Trophoblast cell (in vitro differentiated cells and primary cell): ENCODE measurements around the gene UVRAG.

ENCODE experiments used
- DNase-seq, 2 donors: peaks; one replicate each; pipeline ENCODE4 v3.0.0-alpha.2; 2016
- H2AFZ ChIP-seq: 2 replicates; pipeline ENCODE4 v1.6.1; 2013; ENCODE audit warnings: low read length, moderate library complexity, mild to moderate bottlenecking; ENCODE audit not compliant: insufficient read depth, poor library complexity
- H2AK5ac ChIP-seq: 2 replicates; pipeline ENCODE4 v1.6.1; 2013; ENCODE audit warnings: mild to moderate bottlenecking, low read length
- H2BK120ac ChIP-seq: 2 replicates; pipeline ENCODE4 v1.6.1; 2013; ENCODE audit warnings: low read length, mild to moderate bottlenecking, moderate library complexity; ENCODE audit not compliant: insufficient read depth, poor library complexity
- H2BK12ac ChIP-seq: 2 replicates; pipeline ENCODE4 v1.6.1; 2013; ENCODE audit warnings: mild to moderate bottlenecking, low read length, moderate library complexity
- H2BK5ac ChIP-seq: 2 replicates; pipeline ENCODE4 v1.6.1; 2013; ENCODE audit warnings: low read length, low read depth, moderate library complexity, mild to moderate bottlenecking; ENCODE audit not compliant: poor library complexity
- H3K14ac ChIP-seq: 2 replicates; pipeline ENCODE4 v1.6.1; 2013; ENCODE audit warnings: mild to moderate bottlenecking, low read length
- H3K18ac ChIP-seq: 2 replicates; pipeline ENCODE4 v1.6.1; 2013; ENCODE audit warnings: mild to moderate bottlenecking, low read length
- H3K23ac ChIP-seq: 2 replicates; pipeline ENCODE4 v1.6.1; 2013; ENCODE audit warnings: low read length
- H3K27ac ChIP-seq: 2 replicates; pipeline ENCODE4 v1.5.1; 2013; ENCODE audit warnings: low read depth, mild to moderate bottlenecking, inconsistent platforms, low read length, moderate library complexity
- H3K27me3 ChIP-seq: 2 replicates; pipeline ENCODE4 v1.6.1; 2013; ENCODE audit warnings: inconsistent platforms, mild to moderate bottlenecking, low read length, moderate library complexity; ENCODE audit not compliant: insufficient read depth
- H3K36me3 ChIP-seq, 2 experiments: 1 replicate in 1 of 2; 2 replicates in 1 of 2; pipeline ENCODE4 v1.6.1; 2013; ENCODE audit warnings: low read length in 2 of 2, mild to moderate bottlenecking in 2 of 2, moderate library complexity in 1 of 2; ENCODE audit not compliant: insufficient read depth in 2 of 2, control insufficient read depth in 1 of 2
- H3K4ac ChIP-seq: 2 replicates; pipeline ENCODE4 v1.6.1; 2013; ENCODE audit warnings: low read depth, mild to moderate bottlenecking, low read length, moderate library complexity
- H3K4me1 ChIP-seq, 2 experiments: 1 replicate in 1 of 2; 2 replicates in 1 of 2; pipeline ENCODE4 v1.6.1; 2013; ENCODE audit warnings: low read length in 2 of 2, mild to moderate bottlenecking in 2 of 2, moderate library complexity in 1 of 2; ENCODE audit not compliant: insufficient read depth in 2 of 2, control insufficient read depth in 1 of 2
- H3K4me2 ChIP-seq: 2 replicates; pipeline ENCODE4 v1.6.1; 2013; ENCODE audit warnings: inconsistent platforms, mild to moderate bottlenecking, low read length, moderate library complexity
- H3K4me3 ChIP-seq: 2 replicates; pipeline ENCODE4 v1.5.1; 2013; ENCODE audit warnings: mild to moderate bottlenecking, low read depth, low read length, inconsistent platforms
- H3K79me1 ChIP-seq: one replicate; pipeline ENCODE4 v1.6.1; 2013; ENCODE audit warnings: low read length
- H3K79me2 ChIP-seq: 2 replicates; pipeline ENCODE4 v1.6.1; 2013; ENCODE audit warnings: low read length, mild to moderate bottlenecking; ENCODE audit not compliant: control insufficient read depth, insufficient read depth, poor library complexity
- H3K9ac ChIP-seq: 2 replicates; pipeline ENCODE4 v1.6.1; 2013; ENCODE audit warnings: mild to moderate bottlenecking, low read length
- H3K9me3 ChIP-seq: 2 replicates; pipeline ENCODE4 v1.6.1; 2013; ENCODE audit warnings: low read depth, mild to moderate bottlenecking, control low read depth, inconsistent platforms, low read length; ENCODE audit not compliant: insufficient read depth
- H4K12ac ChIP-seq: 2 replicates; pipeline ENCODE4 v1.6.1; 2013; ENCODE audit warnings: low read depth, mild to moderate bottlenecking, low read length, moderate library complexity
- H4K8ac ChIP-seq: 2 replicates; pipeline ENCODE4 v1.6.1; 2013; ENCODE audit warnings: low read depth, mild to moderate bottlenecking, low read length, moderate library complexity
- H4K91ac ChIP-seq: one replicate; pipeline ENCODE4 v1.6.1; 2013; ENCODE audit warnings: low read depth, mild to moderate bottlenecking, low read length, moderate library complexity
- WGBS: extraction: QIAGEN DNeasy Blood & Tissue Kit; methylation state at CpG from one replicate; pipeline ENCODE4 v1.1.7; 2013; ENCODE audit warnings: missing lambda C conversion rate; ENCODE audit not compliant: insufficient read length, insufficient coverage; ENCODE audit errors: extremely low coverage; 5-methylcytosine and 5-hydroxymethylcytosine counted together

The UVRAG gene

GRCh38 chr11:75911459-75911858 lies 96.4 kb downstream of the UVRAG start:
- no peak overlapping the region for H2BK12ac ChIP-seq
- no peak overlapping the region for H4K91ac ChIP-seq
- H3K4me1 ChIP-seq: no peaks in the 10 kb centered on the region
- no peaks in the 10 kb centered on the region for H3K27me3 ChIP-seq
- no peak overlapping the region for H4K8ac ChIP-seq
- no peak for DNase-seq
- no peaks in the 10 kb centered on the region for H3K79me1 ChIP-seq
- no peak overlapping the region for H2AK5ac ChIP-seq
- H3K4ac ChIP-seq: no peak overlapping the region
- H3K9me3 ChIP-seq: no peaks in the 10 kb centered on the region
- no peak overlapping the region for H3K18ac ChIP-seq
- no peak overlapping the region for H3K4me3 ChIP-seq
- H3K36me3 ChIP-seq: no peaks in the 10 kb centered on the region
- H4K12ac ChIP-seq: no peak overlapping the region
- H3K23ac ChIP-seq: no peak overlapping the region
- H2AFZ ChIP-seq: no peak overlapping the region
- no peak overlapping the region for H3K9ac ChIP-seq
- no CpG with 5 or more reads among the region's 11 CpGs for WGBS
- H3K79me2 ChIP-seq: no peaks in the 10 kb centered on the region
- H3K4me2 ChIP-seq: no peak overlapping the region
- H2BK120ac ChIP-seq: no peak overlapping the region
- H3K14ac ChIP-seq: no peak overlapping the region
- H2BK5ac ChIP-seq: no peak overlapping the region
- no peak overlapping the region for H3K27ac ChIP-seq

- no peaks in the 10 kb centered on the region for H3K27me3 ChIP-seq
- H4K8ac ChIP-seq: no peak overlapping the region
- H3K14ac ChIP-seq: no peak overlapping the region
- no peak overlapping the region for H3K4ac ChIP-seq
- H2BK5ac ChIP-seq: no peak overlapping the region
- H4K12ac ChIP-seq: no peak overlapping the region
- H3K9me3 ChIP-seq: no peaks in the 10 kb centered on the region
- H3K4me3 ChIP-seq: no peak overlapping the region
- H3K4me2 ChIP-seq: no peak overlapping the region
- H3K4me1 ChIP-seq: no peaks in the 10 kb centered on the region
- H2BK12ac ChIP-seq: no peak overlapping the region
- H3K23ac ChIP-seq: no peak overlapping the region
- H3K79me2 ChIP-seq: no peaks in the 10 kb centered on the region
- no peak overlapping the region for H3K27ac ChIP-seq
- no peak overlapping the region for H2BK120ac ChIP-seq
- no peak for DNase-seq
- no peak overlapping the region for H2AK5ac ChIP-seq
- H2AFZ ChIP-seq: no peak overlapping the region
- no peak overlapping the region for H3K9ac ChIP-seq
- no peaks in the 10 kb centered on the region for H3K36me3 ChIP-seq
- no peaks in the 10 kb centered on the region for H3K79me1 ChIP-seq
- H4K91ac ChIP-seq: no peak overlapping the region
- no peak overlapping the region for H3K18ac ChIP-seq
- no CpG with 5 or more reads among the region's 2 CpGs for WGBS
These were observed 99.0 kb downstream of the UVRAG start for GRCh38 chr11:75913984-75914383.

DNA sequence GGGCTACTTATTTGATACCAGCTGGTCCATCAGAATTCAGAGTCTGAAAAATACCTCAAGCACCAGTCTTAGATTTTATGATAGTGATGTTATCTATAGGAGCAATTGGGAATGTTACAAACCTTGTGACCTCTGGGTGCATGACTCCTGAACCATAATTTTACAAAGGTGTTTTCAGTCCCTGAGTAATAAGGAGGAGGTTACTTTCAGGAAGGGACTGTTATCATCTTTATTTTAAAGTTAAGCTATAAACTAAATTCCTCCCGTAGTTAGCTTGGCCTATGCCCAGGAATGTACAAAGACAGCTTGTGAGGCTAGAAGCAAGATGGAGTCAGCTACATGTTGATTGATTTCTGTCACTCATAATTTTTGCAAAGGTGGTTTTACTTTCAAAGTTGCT lies 101.9 kb downstream of the UVRAG start:
- H3K79me1 ChIP-seq: no peaks in the 10 kb centered on the region
- H4K12ac ChIP-seq: no peak overlapping the region
- H4K91ac ChIP-seq: no peak overlapping the region
- no peak overlapping the region for H2AFZ ChIP-seq
- no peak overlapping the region for H3K4ac ChIP-seq
- H3K4me1 ChIP-seq: no peaks in the 10 kb centered on the region
- no peak overlapping the region for H3K27ac ChIP-seq
- H3K36me3 ChIP-seq: no peaks in the 10 kb centered on the region
- H2BK5ac ChIP-seq: no peak overlapping the region
- H3K18ac ChIP-seq: no peak overlapping the region
- H3K14ac ChIP-seq: no peak overlapping the region
- no peak overlapping the region for H3K4me3 ChIP-seq
- H3K9me3 ChIP-seq: no peaks in the 10 kb centered on the region
- H3K79me2 ChIP-seq: no peaks in the 10 kb centered on the region
- WGBS: no CpG with 5 or more reads among the region's 1 CpG
- no peak for DNase-seq
- no peak overlapping the region for H3K9ac ChIP-seq
- no peak overlapping the region for H2BK120ac ChIP-seq
- no peak overlapping the region for H2BK12ac ChIP-seq
- H4K8ac ChIP-seq: no peak overlapping the region
- H3K4me2 ChIP-seq: no peak overlapping the region
- no peak overlapping the region for H2AK5ac ChIP-seq
- H3K27me3 ChIP-seq: no peaks in the 10 kb centered on the region
- no peak overlapping the region for H3K23ac ChIP-seq

DNA sequence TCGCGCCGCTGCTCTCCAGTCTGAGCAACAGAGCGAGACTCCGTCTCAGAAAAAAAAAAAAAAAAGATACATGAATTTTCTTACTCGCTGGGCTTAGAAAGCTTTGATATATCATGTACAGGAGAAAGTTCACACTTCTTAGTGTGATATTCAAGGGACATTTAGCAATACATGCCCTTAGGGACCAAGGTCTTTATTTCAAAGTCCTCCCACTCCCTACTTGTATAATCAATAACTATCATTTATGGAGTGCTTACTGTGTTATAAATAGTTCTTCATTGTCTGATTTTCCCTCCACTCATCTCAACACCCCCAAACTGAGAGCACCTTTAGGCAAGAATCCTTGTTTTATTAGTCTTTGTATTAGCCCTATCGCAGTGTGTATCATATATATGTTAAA lies 103.3 kb downstream of the UVRAG start:
- no peaks in the 10 kb centered on the region for H3K36me3 ChIP-seq
- no peaks in the 10 kb centered on the region for H3K9me3 ChIP-seq
- H3K4me1 ChIP-seq: no peaks in the 10 kb centered on the region
- no peaks in the 10 kb centered on the region for H3K79me2 ChIP-seq
- H2BK12ac ChIP-seq: no peak overlapping the region
- no peak overlapping the region for H3K14ac ChIP-seq
- H3K4me3 ChIP-seq: no peak overlapping the region
- no peak overlapping the region for H4K12ac ChIP-seq
- no CpG with 5 or more reads among the region's 7 CpGs for WGBS
- H4K91ac ChIP-seq: no peak overlapping the region
- H3K23ac ChIP-seq: no peak overlapping the region
- no peak overlapping the region for H2BK120ac ChIP-seq
- no peak overlapping the region for H3K18ac ChIP-seq
- H3K27ac ChIP-seq: no peak overlapping the region
- H3K9ac ChIP-seq: no peak overlapping the region
- H3K27me3 ChIP-seq: no peaks in the 10 kb centered on the region
- DNase-seq: no peak
- H3K79me1 ChIP-seq: no peaks in the 10 kb centered on the region
- H3K4ac ChIP-seq: no peak overlapping the region
- H4K8ac ChIP-seq: no peak overlapping the region
- H2AK5ac ChIP-seq: no peak overlapping the region
- H3K4me2 ChIP-seq: no peak overlapping the region
- no peak overlapping the region for H2BK5ac ChIP-seq
- H2AFZ ChIP-seq: no peak overlapping the region
